Thyroid gland (tissue), 4 donors: Measurements from ENCODE around the gene ADI1.

Source experiments
- CTCF ChIP-seq, 6 experiments: fragments of 200-600 bp in 3 of 6; fragments of 450-650 bp in 3 of 6; sonication (generic) in 3 of 6; IDR thresholded peaks; one replicate each; pipeline ENCODE4 v1.5.1; 2016 to 2019; ENCODE audit warnings: antibody characterized with exemption in 6 of 6, mild to moderate bottlenecking in 2 of 6, inconsistent platforms in 1 of 6, moderate library complexity in 1 of 6
- POLR2A ChIP-seq, 2 donors: fragments of 450-650 bp; IDR thresholded peaks; one replicate each; pipeline ENCODE4 v1.6.1; 2017; ENCODE audit warnings: antibody characterized with exemption in 2 of 2, mild to moderate bottlenecking in 2 of 2, moderate library complexity in 1 of 2

GRCh38 chr2:3518496-3519254, 656 bp downstream of the ADI1 start:
- TF ChIP-seq CTCF (IDR thresholded peaks at IDR 0.05) (peak in 1 of 6 experiments; percentile 4), POLR2A (IDR thresholded peaks at IDR 0.05) (peak; percentile 65 to 69)
